SHP77 treated with DMSO at 0.1 percent for 48 hours (cell line): ENCODE measurements around the gene DQX1.

Experiments
- DNase-seq: peaks from one replicate; lab custom pipeline; 2025; lab: John Stamatoyannopoulos, UW

Gene DQX1

GRCh38 chr2:74554820-74555531, 28.9 kb upstream of the DQX1 start:
- DNase-seq: no peak

DNA sequence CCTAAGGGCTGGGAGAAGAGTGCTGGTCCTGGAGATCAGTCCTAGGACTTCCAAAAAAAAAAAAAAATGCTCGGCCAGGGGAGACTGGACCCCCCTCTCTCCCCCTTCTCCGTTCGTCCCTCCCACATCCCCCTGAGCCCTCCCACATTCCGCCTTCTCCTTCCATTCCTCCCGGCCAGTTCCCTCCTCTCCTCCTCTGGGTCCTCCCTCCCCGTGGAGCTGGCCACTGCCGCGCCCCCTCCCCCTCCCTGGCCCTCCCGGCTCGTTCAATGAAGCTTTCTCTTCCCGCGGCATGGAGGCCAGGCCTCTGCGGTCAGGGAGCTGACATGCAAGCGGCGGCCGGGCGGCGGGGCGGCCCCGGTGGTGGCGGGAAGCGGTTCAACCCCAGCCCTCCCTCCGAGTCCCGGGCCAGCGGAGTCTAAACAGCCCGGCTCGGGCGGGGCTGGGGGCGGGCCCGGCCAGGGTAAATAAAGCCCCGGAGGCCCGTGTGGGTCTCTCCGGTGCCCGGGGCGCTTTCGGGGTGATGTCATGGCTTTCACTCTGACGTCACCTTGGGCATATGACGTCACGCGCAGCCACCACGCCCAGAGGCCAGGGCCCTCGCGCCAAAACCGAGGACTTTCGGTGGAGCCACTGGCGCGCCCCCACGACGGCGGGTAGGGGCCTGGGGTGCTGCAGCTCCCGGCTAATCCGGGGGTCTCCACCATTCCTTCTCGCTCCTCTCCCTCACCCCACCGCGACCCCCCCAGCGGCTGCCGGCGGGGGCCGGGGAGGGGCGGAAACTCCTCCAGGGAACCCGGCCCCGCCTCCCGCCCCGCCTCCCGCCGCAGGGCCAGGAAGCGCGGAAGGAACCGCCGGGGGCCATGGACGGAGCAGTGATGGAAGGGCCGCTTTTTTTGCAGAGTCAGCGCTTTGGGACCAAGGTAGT, 28.1 kb upstream of the DQX1 start, which contains the start of the genes DOK1 and LOXL3:
DOK1 (plus strand) TSS at position 829 of the 928 bp plus-strand sequence; CDS start at position 864, 35 bp downstream.
LOXL3 (minus strand) TSS at position 51 of the 928 bp plus-strand sequence. CDS start 1,308 bp downstream, outside the sequence.
- peak; percentile 49 for DNase-seq

DNA sequence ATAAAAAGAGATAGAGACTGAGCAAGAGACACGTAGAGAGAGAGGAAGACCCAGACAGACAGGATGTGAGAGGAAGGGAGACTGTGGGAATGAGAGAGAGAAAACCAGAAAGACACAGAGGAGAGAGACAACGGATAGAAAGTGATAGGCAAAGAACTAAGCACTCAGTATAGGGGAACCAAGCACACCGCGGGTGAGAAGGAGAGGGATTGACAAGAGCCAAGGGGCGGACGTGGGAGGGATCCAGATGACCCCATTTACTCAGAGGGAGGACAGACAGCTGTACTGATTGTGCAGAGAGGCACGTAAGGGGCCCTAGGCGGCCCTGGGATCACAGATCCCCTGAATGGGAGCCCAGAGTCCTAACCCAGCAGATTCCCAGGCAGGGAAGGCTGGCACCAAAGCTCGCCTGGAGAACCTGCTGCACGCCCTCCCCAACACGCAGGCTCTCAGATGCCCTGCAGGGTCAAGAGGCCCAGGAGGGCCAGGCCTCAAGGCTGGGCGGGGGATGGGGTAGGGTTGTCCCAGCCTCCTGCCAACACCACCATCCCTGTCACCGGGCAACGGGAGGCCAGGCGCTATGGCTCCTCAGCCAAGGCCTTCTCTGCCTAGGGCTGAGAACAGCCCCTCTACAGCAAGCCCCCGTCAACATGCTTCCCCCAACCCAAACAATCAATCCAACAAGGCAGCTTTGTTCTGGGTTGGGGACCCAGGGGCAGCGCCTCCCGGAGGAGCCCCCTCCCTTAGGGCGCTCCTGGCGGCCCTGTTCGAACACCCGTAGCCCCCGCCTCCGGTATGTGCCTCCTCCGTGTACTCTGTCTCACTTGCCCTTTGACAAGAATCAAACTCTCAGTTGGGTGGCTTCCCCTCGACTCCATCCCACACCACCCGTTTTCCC, 27.1 kb upstream of the DQX1 start:
- DNase-seq: no peak

DNA sequence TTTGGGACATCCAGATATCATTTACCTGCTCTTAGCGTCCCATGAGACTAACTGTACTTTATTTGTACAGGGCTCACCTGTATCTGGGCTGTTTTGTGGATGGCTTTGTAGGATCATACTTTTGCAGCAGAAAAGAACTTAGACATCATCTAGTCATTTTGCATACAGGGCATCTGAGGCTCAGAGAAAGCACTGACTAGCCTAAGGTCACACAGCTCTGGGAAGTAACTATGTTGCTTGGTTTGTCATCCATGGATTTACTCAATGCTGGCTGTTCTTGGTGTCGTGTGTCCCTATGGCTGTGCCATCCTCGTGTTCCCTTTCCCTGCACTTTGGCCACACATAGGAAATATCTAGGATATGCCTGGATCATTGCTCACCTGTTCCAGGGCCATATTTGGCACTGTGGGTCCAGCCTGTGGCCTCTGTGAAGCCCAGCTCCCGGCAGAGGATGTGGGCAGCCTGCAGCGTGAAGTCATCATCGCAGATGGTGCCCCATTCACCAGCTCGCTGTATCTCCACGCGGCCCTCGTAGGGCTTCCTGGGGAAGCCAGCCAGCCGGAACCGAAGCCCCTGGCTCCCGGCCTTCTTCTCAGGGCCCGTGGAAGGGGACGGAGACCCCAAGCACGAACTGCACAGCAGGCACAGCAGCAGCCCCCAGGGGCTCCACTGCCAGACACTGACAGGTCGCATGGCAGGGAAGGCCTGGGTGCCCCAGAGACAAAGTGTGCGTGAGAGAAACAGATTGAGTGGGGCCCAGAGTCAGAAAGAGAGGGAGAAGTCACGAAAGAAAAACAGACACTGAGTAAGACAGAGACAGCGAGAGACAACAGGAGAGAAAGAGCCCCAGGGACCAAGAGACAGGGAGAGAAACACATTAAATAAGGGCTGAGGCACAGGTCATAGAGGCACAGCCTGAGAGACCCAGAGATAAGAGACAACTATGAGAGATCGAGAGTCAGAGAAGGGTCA, 26.2 kb upstream of the DQX1 start:
- no peak for DNase-seq

DNA sequence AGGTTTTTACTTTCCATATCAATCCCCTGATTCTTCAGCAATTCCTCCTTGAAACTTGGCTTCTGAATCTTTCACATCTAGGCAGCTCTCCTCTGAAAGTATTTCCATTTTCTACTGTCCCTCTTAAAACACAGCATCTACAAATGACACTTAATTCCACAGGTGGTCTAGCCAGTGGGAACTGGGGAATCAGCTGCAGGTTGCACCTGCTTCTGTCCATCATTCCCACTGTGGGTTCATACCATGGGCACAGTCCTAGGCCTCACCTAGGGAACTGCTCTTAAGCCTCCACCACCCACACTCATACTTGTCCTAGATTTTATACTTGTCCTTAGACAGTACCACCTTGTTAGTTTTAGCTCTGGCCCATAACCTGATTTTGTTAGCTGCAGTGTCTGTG, 25.5 kb upstream of the DQX1 start:
- DNase-seq: no peak

DNA sequence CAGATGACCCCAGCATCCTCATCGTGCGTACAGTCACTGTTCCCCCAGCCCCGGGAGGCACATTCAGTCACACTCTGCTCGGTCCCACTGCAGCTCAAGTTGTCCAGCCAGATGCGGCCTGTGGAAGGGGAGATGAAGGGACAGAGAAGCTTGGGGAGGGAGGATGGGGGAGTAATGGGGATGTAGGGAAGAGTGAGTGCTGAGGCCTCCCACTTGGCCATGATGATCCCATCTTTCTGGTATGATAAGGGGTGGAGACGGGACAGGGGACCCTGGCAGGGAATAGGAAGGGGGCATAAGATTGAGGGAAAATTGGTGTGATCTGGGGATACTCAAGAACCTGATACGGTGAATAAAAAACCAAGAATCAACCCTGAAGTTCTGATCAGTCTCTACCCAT, 24.2 kb upstream of the DQX1 start:
- DNase-seq: no peak

DNA sequence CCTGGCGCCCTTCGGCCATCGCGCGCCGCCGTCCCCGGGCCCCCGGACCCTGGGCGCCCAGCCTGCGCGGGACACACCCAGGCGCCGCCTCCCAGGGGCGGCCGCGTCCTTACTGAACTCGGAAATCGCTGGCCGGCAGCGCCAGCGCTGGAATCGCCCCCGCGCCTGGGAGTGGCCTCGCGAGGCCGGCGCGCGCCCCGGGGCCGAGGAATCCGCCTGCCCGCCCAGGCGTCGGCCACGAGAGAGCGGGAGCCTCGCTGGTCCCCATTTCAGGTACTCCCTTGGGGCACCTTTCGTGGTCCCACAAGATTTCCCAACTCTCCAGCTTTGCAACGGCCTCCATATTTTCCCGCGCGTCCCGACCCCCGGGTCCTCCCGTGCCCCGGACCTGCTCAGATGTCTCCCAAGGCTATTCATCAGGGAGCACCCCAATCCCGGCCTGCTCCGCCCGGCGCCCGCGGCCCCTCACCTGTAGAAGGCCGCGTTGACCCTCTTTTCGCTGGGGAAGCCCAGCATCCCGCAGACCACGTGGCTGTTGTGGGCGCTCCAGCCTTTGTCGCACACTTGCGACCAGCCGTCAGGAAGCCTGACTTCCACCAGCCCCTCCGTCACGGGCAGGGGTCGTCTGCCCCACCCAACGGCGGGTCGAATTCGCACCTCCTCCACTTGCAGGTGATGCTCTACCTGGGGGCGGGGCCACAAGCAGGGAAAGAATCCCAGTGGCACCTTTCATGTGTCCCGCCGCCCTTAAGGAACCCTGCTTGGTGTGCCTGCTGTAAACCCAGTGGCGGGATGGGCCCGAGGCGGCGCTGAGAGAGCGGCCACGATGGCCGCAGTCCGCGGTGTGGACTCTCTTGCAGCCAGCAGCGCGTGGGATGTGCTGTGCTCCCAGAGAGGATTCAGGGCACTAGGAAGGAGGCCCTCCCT, 23.1 kb upstream of the DQX1 start:
- DNase-seq: no peak

- DNase-seq: peak; percentile 30
Observed at GRCh38 chr2:74548285-74548899, 22.4 kb upstream of the DQX1 start.

- DNase-seq: no peak
Observed at GRCh38 chr2:74546004-74546403, 20.0 kb upstream of the DQX1 start.

- DNase-seq: no peak
Observed at GRCh38 chr2:74544634-74545033, 18.6 kb upstream of the DQX1 start.

DNA sequence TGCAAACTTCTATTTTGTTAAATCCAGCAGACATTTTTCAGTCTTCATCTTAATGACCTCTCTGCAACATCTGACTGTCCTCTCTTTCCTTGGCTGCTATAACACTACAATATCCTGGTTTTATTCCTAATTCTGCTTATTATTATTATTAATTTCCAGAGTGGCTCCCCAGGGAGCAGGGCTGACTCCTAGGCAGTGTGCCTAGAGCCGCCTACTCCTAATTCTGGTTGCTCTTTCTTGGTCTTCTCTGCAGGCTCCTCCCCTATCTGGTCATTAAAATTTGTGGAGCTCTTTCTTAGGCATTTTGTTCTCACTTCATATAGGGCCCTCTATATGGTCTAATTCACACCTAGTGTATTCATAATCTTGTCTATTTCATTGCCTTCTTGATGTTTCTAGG, 16.9 kb upstream of the DQX1 start:
- no peak for DNase-seq

GRCh38 chr2:74540291-74540690, 14.3 kb upstream of the DQX1 start:
- DNase-seq: no peak

DNA sequence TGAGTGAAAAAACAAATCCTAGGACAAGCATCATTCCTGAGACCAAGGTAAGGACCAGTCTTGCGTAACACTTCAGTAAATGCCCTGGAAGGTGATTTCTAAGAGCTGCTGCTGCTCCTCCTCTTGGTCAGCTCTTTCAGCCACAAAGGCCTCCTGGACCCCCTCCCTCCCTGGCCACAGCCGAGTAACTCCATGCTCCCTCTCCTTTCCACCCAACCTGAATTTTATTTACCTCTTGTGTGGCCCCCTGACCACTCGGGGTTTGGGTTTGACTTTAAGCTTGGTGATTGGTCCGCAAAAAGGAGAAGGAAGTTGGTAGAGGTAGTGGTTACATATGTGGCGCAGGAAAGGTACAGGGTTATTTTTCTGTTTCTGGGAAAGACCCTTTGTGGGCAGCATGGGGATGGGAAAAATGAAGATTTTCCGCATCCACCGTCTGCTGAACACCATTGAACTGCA, 12.9 kb upstream of the DQX1 start:
- no peak for DNase-seq

DNA sequence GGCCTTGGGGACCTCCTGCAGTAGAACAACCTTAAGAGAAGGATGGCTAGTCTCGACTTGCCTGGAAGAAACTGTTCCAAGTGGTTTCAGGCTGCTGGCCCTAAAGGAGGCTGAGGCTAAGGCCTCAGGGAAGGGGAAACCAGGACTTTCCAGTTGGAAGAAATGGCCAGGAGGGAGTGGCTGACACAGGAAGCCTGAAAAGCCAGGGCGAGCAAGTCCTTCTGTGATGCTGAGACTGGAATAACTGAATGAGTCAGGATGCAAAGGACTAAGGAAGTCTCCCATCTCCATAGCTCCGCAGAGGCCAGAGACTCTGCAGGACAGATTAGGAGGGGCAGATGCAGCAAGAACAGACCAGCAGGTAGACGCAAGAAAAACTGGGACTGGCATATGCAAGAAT, 11.1 kb upstream of the DQX1 start:
- no peak for DNase-seq

GRCh38 chr2:74536166-74536950, 10.3 kb upstream of the DQX1 start:
- DNase-seq: no peak

- no peak for DNase-seq
Observed at GRCh38 chr2:74535440-74535965, 9.5 kb upstream of the DQX1 start.

GRCh38 chr2:74534411-74534810, 8.4 kb upstream of the DQX1 start:
- DNase-seq: no peak

DNA sequence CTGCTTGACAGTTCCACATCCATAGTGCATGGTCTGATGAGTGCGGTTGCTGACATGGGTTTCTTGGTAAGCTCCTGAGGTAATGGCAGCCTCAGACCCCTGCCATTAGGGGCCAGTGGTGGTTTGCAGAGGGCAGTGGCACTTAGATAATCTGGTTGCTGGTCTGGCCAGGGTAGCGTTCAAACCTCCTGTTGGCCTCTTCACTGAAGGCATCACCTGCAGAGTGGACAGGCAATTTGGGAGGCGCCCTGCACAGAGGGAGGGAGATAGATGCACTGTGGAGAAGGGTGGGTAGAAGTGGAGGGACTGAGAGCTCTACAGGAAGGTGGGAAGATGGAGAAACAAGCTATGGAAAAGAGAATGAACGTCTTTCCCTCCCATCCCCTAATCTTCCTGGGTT, 7.4 kb upstream of the DQX1 start:
- DNase-seq: no peak
